ENCODE data around the gene TNFAIP8L1. TPM values are rescaled to one million over a fixed set of nuclear protein-coding genes. Genes with fewer than 3 reads are reported as not detected.

The TNFAIP8L1 gene
- total RNA-seq, 1 experiment from 2014 or later, result 3.6 TPM

GRCh38 chr19:4596033-4596904 is 43.0 kb upstream of the TNFAIP8L1 start:
- no TSS peak for BruUV-seq (replicated peaks)
- Mint-ChIP-seq H3K4me1 (ENCODE audit: insufficient read depth, unreplicated experiment) (no peaks in the 10 kb centered on the region), H3K36me3 (ENCODE audit: insufficient read depth, unreplicated experiment) (no peaks in the 10 kb centered on the region), H3K9me3 (ENCODE audit: unreplicated experiment) (no peaks in the 10 kb centered on the region), H3K4me3 (ENCODE audit: unreplicated experiment) (no peak overlapping the region), H3K27ac (ENCODE audit: low read depth, unreplicated experiment) (no peak overlapping the region), H3K27me3 (ENCODE audit: insufficient read depth, unreplicated experiment) (no peaks in the 10 kb centered on the region)
- intact Hi-C loops (cut with micrococcal nuclease), result no loop called here
- CTCF ChIA-PET, result interaction anchor here (0.7 kb wide), 1 partner anchor 1420 kb away, joined by 3 read pairs; no protein-coding TSS in a partner anchor
- TF ChIP-seq CTCF (IDR thresholded peaks at IDR 0.05; ENCODE audit: unreplicated experiment), result no peak
- POLR2A ChIA-PET, result interaction anchor here (0.7 to 0.8 kb wide), 2 partner anchors 19 to 24 kb away, joined by 3 read pairs; no protein-coding TSS in a partner anchor
- DNase-seq (ENCODE audit: unreplicated experiment), result no peak

- peak overlapping the region; percentile 52 for H3K4me3 Mint-ChIP-seq (ENCODE audit: unreplicated experiment)
- no peak for DNase-seq (ENCODE audit: unreplicated experiment)
- no peaks in the 10 kb centered on the region for H3K36me3 Mint-ChIP-seq (ENCODE audit: insufficient read depth, unreplicated experiment)
- TF ChIP-seq CTCF (IDR thresholded peaks at IDR 0.05; ENCODE audit: unreplicated experiment), result no peak
- no peak overlapping the region for H3K27ac Mint-ChIP-seq (ENCODE audit: low read depth, unreplicated experiment)
- ChIA-PET CTCF (interaction anchor here (0.6 to 0.8 kb wide), 3 partner anchors 39 to 272 kb away, joined by 3 to 4 read pairs (median 3); no protein-coding TSS in a partner anchor), POLR2A (interaction anchor here (0.8 kb wide), 1 partner anchor 23 kb away, joined by 3 read pairs; no protein-coding TSS in a partner anchor)
- H3K27me3 Mint-ChIP-seq (ENCODE audit: insufficient read depth, unreplicated experiment), result no peaks in the 10 kb centered on the region
- no peaks in the 10 kb centered on the region for H3K9me3 Mint-ChIP-seq (ENCODE audit: unreplicated experiment)
- intact Hi-C loops (cut with micrococcal nuclease), result no loop called here
- BruUV-seq (replicated peaks), result no TSS peak
- H3K4me1 Mint-ChIP-seq (ENCODE audit: insufficient read depth, unreplicated experiment), result no peaks in the 10 kb centered on the region
These were observed 41.9 kb upstream of the TNFAIP8L1 start for GRCh38 chr19:4597278-4597974.

GRCh38 chr19:4597975-4598671 is 41.2 kb upstream of the TNFAIP8L1 start:
- Mint-ChIP-seq H3K9me3 (ENCODE audit: unreplicated experiment) (no peaks in the 10 kb centered on the region), H3K4me3 (ENCODE audit: unreplicated experiment) (peak overlapping the region; percentile 52), H3K27me3 (ENCODE audit: insufficient read depth, unreplicated experiment) (no peaks in the 10 kb centered on the region), H3K36me3 (ENCODE audit: insufficient read depth, unreplicated experiment) (no peaks in the 10 kb centered on the region), H3K27ac (ENCODE audit: low read depth, unreplicated experiment) (no peak overlapping the region), H3K4me1 (ENCODE audit: insufficient read depth, unreplicated experiment) (no peaks in the 10 kb centered on the region)
- TF ChIP-seq CTCF (IDR thresholded peaks at IDR 0.05; ENCODE audit: unreplicated experiment), result no peak
- ChIA-PET POLR2A (interaction anchor here (0.5 kb wide), 1 partner anchor 1702 kb away, joined by 3 read pairs; no protein-coding TSS in a partner anchor), CTCF (interaction anchor here (0.6 to 0.7 kb wide), 2 partner anchors 36 to 271 kb away, joined by 3 read pairs; no protein-coding TSS in a partner anchor)
- intact Hi-C loops (cut with micrococcal nuclease), result no loop called here
- peak; percentile 66 for DNase-seq (ENCODE audit: unreplicated experiment)
- no TSS peak for BruUV-seq (replicated peaks)
